ENCODE data around the gene UBE3B.

Gene UBE3B

DNA sequence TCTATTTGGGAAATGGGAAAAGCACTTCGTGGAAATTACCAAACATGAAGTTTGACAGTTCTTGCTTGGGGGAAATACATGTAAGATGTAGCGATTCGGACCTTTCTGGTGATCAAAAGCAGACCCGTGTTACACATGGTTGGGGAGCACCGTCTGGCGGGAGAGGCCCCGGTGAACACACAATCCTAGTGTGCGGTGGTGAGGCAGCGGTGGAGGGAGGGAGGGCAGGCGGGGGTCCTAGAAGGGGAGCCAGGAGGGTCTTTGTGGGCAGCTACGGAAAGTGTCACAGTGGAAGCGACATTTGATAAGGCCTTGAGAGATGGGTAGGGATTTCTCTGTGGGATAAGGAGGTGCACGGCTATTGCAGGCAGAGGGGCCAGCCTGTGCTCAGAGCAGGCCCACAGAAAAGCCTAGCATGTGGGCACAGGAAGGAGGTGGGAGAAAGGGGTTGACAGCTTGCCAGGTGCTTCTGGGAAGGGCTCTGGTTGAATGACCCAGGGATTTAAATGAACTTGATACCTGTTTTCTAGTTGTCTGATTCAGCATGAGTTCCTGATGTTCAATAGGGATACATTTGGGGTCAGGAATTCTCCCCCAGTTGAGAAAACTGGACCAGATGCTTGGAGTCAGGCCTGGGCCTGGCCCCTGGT, 103.4 kb downstream of the UBE3B start:
- no peak for DNase-seq

DNA sequence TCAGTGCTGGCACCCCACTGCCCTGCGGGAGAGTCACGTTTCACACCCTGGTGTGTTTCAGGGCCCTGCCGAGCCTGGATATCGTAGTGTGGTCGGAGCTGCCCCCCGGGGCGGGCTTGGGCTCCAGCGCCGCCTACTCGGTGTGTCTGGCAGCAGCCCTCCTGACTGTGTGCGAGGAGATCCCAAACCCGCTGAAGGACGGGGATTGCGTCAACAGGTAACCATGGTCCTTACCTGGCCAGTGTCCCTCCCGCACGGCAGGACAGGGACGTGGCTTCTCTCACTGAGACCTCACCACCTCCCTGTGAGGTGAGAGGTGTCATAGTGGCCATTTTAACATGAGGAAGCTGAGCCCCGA, 103.9 kb downstream of the UBE3B start:
- DNase-seq: no peak

DNA sequence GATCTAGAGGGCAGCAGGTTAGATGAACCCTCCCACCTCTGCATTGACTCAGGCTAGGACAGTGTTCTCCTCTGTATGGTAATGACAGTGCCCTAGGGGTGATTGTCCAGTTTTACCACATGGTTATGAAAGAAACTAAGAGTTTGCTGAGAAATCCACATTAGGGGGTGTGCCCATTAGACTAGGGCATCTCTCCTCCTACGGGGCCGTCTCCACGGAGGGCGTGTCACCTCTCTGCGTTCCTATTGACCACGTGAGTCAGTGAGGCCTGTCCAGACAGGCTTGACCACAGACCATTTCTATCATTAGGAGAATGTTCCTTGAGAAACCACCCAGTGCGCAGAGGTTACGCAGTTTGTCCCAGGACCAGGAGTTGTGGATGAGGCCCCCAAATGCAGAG, 104.4 kb downstream of the UBE3B start:
- DNase-seq: no peak

DNA sequence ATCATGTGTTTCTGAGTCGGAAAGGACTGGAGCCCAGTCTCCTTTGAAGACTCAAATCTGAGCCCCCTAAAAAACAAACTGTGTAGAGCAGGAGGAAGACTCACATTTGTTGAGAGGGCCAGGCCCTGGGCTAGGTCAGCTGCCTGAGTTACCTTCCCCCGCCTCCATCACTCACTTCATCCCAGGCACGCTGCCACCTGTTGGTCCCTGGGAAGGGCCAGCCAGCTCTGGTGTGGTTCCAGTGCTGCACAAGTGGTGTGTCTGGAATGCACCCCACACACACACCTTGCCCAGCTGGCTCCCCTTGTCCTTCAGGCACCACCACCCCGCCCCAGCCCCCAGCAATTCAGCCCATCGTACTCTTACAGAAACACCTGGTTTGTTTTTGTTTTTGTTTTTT, 105.2 kb downstream of the UBE3B start:
- DNase-seq: no peak

DNA sequence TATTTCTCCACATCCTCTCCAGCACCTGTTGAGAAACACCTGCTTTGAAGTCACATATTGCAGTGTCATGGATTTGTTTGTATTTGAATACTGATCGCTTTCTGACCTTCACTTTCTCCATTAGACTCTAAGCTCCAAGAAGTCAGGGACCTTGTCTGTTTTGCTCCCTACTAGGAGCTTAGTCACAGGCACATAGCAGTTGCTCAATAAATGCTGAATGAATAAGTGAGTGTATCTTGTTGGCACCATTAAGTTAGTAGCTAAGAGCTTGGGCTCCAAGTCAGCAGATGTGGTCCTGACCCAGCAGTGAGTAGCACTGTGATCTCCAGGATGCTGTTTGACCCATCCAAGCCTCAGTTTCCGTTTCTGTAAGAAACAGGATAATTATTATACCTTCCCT, 106.3 kb downstream of the UBE3B start:
- no peak for DNase-seq

All from activated CD4-positive, alpha-beta T cell treated with anti-CD3 and anti-CD28 coated beads for 1 hour (primary cell).